IMR-90 (cell line): Measurements from ENCODE around the gene VLDLR.

Experiments used
- USF2 ChIP-seq: fragments of 150-350 bp; IDR thresholded peaks from 2 replicates; pipeline ENCODE4 v1.6.1; 2017; ENCODE audit warnings: mild to moderate bottlenecking, antibody characterized with exemption, low read length, low read depth
- TF ChIP-seq, protein P1 (sequence below): conservative IDR thresholded peaks from 2 replicates; pipeline ENCODE4 v1.5.1; 2012; ENCODE audit warnings: mild to moderate bottlenecking, low read depth, low read length, improper control_type of control experiment

- TF ChIP-seq, protein P1, sequence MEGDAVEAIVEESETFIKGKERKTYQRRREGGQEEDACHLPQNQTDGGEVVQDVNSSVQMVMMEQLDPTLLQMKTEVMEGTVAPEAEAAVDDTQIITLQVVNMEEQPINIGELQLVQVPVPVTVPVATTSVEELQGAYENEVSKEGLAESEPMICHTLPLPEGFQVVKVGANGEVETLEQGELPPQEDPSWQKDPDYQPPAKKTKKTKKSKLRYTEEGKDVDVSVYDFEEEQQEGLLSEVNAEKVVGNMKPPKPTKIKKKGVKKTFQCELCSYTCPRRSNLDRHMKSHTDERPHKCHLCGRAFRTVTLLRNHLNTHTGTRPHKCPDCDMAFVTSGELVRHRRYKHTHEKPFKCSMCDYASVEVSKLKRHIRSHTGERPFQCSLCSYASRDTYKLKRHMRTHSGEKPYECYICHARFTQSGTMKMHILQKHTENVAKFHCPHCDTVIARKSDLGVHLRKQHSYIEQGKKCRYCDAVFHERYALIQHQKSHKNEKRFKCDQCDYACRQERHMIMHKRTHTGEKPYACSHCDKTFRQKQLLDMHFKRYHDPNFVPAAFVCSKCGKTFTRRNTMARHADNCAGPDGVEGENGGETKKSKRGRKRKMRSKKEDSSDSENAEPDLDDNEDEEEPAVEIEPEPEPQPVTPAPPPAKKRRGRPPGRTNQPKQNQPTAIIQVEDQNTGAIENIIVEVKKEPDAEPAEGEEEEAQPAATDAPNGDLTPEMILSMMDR = no peak
- no peak for TF ChIP-seq USF2
Observed at GRCh38 chr9:2591967-2592366, 29.6 kb upstream of the VLDLR start.
